GM19351 (cell line): Measurements from ENCODE around the gene CHMP2B.
"Not testable (repeated sequence)": the region's sequence is repeated elsewhere in the genome, so short reads cannot be mapped to it uniquely, and the experiment has no call there.

Source experiments
- ATAC-seq: cut with Tn5 transposase; IDR thresholded peaks from one replicate; pipeline ENCODE4 v1.9.1; 2021; ENCODE audit warnings: mild to moderate bottlenecking, moderate library complexity; ENCODE audit not compliant: unreplicated experiment

Gene CHMP2B

GRCh38 chr3:87305031-87305430, 77.9 kb downstream of the CHMP2B start:
- ATAC-seq = not testable (repeated sequence)
